Measurements from ENCODE around the gene HEPACAM2.

HEPACAM2 gene

DNA sequence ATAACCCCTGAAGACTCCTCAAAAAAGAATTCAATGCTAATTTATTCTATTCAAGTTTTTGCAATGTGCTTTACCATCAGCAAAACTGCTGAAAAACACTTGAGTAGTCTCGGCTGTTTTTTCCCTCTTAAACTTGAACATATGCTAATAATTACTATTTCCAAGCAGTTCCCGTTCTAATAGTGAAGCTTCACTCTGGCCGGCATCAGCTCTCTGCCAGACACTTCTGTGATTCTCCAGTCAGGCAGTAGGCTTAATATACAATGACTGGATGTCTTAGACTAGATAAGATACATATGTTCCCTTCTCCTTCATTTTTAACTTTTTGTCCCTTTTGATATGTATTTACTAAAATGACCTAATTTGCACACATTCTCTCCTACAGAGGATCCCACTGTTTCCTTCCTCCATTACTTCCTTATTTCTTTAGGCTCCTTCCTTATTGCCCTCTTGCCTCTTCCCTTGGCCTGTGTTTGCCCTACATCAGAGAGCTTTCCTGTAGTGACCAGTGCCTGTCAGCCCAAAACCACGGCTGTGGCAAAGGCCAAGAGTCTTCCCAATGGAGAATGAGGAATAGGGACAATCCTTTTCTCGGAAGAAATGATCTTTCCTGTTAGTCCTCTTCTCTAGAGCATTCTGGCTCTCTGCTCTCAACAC is 23.5 kb downstream of the HEPACAM2 start:
- DNase-seq = no peak

DNA sequence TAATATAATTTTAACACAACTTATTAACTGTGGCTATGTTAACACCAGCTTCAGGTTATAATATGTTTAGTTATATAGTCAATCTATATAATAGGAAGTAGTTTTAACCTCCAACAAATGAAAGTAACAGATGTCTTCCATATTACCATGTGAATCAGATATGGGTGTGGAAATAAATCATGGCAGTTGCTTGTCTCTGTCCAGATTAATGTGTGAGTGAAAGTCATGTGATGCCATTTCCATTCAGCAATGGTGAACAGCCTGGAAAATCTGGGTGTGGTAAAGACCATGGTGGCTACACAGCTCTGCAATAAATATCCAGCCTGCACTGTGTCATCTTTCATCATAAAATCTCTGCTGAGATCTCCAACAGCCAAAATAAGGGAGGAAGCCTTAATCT is 27.8 kb downstream of the HEPACAM2 start:
- DNase-seq = no peak

DNA sequence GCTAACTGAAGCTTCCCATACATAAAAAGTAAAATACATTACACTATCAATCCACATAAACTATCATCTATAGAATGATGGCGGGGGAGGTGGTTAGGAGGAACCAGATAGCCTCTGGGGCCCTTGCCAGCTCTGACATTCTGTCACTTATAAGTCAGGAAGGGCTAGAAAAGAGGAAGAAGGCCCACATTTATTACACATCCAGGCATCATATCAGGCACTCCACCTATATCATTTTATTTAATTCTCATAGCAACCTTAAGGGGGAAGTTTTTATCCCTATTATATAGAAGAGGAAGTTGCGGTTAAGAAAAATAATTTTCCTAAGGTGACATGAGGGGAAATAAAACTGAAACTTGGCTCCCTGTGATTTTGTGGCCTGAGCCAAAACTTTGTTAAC is 29.9 kb downstream of the HEPACAM2 start:
- DNase-seq = no peak

- DNase-seq = no peak
These were observed 31.9 kb downstream of the HEPACAM2 start for GRCh38 chr7:93194386-93194785.

DNA sequence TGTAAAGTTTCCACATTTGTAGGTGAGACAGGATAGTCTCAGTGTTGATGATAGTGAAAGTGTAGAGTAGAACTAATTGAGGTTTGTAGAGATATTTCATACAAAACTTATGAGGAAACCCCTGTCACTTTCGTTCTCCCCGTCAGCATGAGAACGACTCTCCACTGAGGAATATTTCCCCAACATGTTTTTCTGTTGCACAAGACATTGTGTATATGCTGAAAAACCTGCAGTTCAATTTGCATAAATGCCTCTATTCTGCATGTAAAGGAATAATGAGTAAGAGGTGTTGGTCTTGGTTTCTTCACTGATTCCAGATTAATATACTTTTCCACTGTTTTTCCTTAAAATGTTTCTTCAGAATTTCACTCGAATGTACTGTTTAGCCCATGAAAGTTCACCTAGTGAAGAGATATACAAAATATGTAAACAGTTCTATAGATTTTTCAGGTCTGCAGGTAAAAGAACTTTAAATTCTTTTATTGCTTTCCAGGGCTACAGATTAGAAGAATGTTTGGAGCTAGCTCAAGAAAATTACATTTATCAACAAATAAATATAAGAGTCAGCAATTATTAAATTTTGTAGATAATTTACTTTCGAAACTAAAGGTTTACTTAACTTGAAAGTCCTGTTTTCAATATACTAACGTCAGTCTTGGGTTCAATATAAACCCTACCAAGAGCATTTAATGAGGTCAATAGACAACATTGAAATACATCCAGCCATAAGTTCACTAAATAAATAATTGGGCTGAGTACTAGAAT is 37.2 kb downstream of the HEPACAM2 start:
- DNase-seq = no peak

DNA sequence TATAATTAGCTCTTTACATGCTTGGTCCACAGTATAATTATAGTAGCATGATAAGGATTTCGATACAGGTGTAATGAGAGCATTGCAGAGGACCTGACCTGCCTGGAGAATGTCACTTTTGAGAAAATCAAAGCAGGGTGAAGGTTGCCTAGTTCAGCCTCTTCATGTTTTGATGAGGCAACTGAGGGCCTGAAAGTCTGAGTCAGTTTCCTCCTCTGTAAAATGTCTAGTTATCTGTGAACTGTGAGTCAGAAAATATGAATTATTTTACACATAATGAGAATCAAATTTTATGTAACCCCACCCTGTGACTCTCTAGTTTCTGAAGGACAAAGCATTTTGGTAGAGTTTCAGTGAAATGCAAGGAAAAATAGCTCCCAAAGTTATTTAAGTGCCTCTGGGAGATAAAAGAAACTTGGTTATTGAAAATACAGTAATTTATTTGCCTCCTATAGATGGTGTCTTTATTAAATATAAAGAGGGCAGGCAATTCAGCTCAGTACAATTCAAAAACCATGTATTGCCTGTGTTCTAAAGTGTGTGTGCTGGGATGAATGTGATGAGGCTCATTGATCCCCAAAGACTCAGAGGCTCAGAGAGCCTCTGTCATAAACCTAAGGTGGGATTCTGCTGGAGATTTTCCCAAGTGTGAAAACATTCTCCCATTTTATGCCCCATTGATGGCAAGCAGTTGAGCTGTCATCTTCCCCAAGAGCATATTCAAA is 40.8 kb downstream of the HEPACAM2 start:
- DNase-seq = no peak

DNA sequence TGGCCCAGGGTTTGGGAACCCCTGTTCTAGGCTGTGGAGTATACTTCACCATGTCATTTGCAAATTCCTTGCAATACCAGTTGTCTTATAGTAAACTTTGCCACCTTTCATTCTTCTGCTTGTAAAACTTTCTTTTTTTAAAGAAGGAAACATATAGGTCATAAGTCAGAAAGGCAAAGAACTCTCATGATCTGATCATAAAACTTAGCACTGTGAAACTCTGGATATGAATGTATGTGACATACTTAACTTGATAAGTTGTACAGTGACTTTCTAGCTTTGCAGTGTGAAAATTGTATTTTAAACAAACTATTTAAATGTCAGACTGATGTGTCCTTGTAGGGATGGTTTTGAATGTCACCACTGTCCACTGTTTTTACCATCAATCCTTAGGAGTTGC is 47.1 kb downstream of the HEPACAM2 start:
- no peak for DNase-seq

DNA sequence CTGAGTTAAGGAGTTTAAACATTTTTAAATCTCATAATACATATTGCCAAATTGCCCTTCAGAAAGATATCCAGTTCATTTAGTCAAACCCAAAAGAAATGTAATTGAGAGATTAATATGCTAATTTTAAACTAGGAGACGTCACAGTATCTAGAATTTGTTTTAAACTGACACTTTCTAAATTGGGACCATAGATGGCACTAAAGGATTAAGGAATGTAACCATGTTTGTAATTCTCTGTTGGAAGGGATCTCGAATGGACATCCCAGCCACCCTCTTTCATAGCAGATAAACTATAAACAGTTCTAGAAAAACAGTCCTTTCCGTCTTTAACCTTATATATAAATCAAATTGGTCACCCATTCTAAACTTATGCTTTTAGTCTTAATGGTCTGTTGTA is 48.1 kb downstream of the HEPACAM2 start:
- peak; percentile 61 for DNase-seq

DNA sequence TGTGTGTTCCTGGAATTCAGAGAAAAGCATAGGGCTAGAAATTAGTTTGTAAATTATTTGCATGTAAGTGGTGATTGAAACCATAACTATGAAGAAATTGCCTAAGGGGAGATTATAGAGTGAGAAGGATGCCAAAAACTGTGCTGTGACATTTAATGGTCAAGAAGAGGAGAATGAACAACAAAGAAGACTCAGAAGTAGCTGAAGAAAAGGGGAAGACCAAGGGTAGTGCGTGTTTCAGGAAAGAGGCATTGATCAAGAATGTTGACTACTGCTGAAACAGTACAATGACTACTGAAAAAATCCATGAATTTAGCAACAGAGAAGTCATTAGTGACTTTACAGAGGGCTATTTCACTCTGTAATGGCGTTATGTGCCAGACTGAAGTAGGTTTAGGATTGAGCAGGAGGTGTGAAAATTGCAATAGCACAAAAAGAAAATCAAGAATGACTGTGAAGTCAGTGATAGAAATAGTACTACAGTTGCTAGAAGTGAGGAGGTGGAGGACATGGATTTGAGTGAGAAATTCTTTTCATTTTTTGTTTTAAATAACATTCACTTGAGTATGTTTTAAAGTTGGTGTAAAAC is 49.2 kb downstream of the HEPACAM2 start:
- no peak for DNase-seq

DNA sequence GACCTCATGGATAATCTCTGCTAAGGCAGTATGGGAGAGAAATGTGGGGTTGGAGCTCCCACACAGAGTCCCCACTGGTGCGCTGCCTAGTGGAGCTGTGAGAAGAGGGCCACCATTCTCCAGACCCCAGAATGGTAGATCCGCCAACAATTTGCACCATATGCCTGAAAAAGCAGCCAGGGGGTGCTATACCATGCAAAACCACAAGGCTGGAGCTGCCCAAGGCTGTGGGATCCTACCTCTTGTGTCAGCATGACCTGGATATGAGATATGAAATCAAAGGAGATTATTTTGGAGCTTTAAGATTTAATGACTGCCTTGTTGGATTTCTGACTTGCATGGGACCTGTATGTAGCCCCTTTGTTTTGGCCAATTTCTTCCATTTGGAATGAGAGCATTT is 51.0 kb downstream of the HEPACAM2 start:
- DNase-seq = no peak

DNA sequence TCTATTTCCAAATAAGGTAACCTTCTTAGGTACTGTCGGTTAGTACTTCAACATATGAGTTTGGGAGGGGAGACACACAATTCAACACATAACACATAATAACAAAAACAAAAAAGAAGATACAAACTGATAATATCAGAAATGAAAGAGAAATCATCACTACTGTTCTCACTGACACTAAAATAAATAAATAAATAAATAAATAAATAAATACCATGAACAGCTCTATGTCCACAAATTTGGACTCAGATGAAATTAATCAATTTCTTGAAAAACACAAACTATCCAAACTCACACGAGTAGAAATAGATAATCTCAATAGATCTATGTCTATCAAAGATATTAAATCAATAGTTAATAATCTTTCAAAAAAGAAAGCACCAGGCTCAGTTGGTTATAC is 53.6 kb downstream of the HEPACAM2 start:
- DNase-seq = no peak

DNA sequence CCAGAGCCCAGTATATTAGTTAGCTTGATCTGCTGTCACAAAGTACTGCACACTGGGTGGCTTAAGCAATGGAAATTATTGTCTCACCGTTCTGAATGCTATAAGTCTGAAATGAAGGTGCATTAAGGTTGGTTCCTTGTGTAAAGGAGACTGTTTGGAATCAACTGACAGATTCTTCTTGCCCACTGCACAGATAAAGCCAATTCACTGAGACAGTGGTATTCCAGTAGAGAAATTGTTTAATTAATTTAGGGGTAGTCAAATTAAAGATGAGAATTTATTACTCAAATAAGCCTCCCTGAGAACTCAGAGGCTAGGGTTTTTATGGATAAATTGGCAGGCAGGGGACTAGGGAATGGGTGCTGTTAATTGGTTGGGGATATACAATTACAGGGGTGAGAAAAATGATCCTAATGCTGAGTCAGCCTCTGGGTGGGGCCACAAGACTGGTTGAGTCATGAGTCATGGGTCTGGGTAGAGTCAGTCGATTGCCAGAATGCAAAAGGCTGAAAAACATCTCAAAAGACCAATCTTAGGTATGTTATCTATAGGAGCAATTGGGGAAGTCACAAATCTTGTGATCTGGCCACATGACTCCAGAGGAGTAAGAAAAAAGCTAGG is 54.6 kb downstream of the HEPACAM2 start:
- no peak for DNase-seq

- no peak for DNase-seq
These were observed 60.8 kb downstream of the HEPACAM2 start for GRCh38 chr7:93165447-93165846.

DNA sequence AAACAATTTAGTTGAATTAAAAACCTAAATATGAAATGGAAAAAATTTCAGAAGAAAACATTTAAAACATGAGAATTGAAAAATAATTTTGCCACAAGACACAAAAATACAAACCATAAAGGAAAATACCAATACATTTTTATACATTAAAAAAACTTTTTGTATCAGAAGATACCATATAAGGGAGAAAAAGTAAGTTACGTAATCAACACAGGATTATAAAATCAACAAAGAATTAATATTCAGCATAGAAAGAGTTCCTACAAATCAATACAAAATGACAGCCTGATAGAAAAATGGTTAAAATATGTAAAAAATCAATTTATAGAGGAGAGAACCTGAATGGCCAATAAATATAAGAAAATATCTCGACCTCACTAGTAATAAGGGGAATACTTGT is 61.5 kb downstream of the HEPACAM2 start:
- no peak for DNase-seq

- no peak for DNase-seq
These were observed 65.0 kb downstream of the HEPACAM2 start for GRCh38 chr7:93161181-93161762.

DNA sequence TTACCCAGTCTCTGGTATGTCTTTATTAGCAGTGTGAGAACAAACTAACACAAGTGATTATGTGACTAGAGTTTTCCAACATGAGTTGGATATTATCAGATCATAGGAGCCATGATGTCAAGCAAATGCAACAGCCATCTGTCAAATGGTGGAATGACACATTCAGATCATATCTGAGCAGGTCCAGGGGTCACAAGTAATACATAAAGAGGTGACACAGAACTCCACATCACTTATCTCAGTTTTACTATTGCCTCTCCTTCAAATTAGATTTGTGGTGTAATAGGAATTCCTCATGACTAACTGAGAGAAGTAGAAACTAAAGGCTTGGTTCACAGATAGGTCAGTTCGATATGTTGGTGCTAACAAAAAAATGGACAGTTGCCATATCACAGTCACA is 65.9 kb downstream of the HEPACAM2 start:
- no peak for DNase-seq

GRCh38 chr7:93159490-93159889 is 66.8 kb downstream of the HEPACAM2 start:
- DNase-seq = no peak

DNA sequence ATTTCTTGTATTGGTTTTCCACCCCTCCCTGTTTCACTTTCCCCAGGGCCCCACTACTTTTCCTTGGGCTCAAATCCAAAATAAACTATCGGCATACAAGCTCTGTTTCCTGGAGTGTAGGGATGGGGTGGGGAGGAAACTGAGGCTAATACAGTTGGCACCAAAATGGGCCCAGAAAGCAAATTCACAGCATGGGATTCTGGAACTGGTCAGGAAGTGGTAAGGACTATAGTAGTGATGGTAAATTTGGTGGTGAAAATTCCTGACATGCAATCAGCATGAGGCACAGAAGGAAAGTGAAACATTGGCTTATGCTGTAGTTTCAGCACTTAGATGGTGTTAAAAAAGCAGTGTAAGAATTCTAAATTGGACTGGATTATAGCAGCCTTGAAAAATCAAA is 69.4 kb downstream of the HEPACAM2 start:
- no peak for DNase-seq

GRCh38 chr7:93150200-93150835 is 76.0 kb downstream of the HEPACAM2 start:
- DNase-seq = no peak

- DNase-seq = no peak
These were observed 77.5 kb downstream of the HEPACAM2 start for GRCh38 chr7:93148727-93149126.

- DNase-seq = no peak
These were observed 78.1 kb downstream of the HEPACAM2 start, which contains the start of gene SAMD9L for GRCh38 chr7:93148144-93148543. Gene SAMD9L (minus strand): TSS chr7:93148385. CDS start chr7:93135971, 12,414 bp downstream.

GRCh38 chr7:93147363-93147762 is 78.9 kb downstream of the HEPACAM2 start:
- no peak for DNase-seq
